Breast epithelium (tissue), 3 donors: ENCODE measurements around the gene SLC1A3.

ENCODE experiments used
- CTCF ChIP-seq, 3 donors: fragments of 450-650 bp; IDR thresholded peaks; one replicate each; pipeline ENCODE4 v1.5.1; 2016 to 2017; ENCODE audit warnings: antibody characterized with exemption in 3 of 3, mild to moderate bottlenecking in 3 of 3, moderate library complexity in 3 of 3
- POLR2A ChIP-seq: fragments of 450-650 bp; IDR thresholded peaks from one replicate; pipeline ENCODE4 v1.6.1; 2016; ENCODE audit warnings: antibody characterized with exemption, mild to moderate bottlenecking, moderate library complexity

- TF ChIP-seq CTCF (IDR thresholded peaks at IDR 0.05) (no peak), POLR2A (no peak)
Measured at GRCh38 chr5:36726767-36727166, 120.4 kb downstream of the SLC1A3 start.
